ENCODE measurements around the gene CD300C.

- TF ChIP-seq ZBTB20 (tag by site-specific recombination; IDR thresholded peaks at IDR 0.05): no peak
- TF ChIP-seq, protein P1, sequence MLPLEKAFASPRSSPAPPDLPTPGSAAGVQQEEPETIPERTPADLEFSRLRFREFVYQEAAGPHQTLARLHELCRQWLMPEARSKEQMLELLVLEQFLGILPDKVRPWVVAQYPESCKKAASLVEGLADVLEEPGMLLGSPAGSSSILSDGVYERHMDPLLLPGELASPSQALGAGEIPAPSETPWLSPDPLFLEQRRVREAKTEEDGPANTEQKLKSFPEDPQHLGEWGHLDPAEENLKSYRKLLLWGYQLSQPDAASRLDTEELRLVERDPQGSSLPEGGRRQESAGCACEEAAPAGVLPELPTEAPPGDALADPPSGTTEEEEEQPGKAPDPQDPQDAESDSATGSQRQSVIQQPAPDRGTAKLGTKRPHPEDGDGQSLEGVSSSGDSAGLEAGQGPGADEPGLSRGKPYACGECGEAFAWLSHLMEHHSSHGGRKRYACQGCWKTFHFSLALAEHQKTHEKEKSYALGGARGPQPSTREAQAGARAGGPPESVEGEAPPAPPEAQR (tag by site-specific recombination; IDR thresholded peaks at IDR 0.05): no peak
- TF ChIP-seq, protein P2, sequence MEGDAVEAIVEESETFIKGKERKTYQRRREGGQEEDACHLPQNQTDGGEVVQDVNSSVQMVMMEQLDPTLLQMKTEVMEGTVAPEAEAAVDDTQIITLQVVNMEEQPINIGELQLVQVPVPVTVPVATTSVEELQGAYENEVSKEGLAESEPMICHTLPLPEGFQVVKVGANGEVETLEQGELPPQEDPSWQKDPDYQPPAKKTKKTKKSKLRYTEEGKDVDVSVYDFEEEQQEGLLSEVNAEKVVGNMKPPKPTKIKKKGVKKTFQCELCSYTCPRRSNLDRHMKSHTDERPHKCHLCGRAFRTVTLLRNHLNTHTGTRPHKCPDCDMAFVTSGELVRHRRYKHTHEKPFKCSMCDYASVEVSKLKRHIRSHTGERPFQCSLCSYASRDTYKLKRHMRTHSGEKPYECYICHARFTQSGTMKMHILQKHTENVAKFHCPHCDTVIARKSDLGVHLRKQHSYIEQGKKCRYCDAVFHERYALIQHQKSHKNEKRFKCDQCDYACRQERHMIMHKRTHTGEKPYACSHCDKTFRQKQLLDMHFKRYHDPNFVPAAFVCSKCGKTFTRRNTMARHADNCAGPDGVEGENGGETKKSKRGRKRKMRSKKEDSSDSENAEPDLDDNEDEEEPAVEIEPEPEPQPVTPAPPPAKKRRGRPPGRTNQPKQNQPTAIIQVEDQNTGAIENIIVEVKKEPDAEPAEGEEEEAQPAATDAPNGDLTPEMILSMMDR (tag by site-specific recombination; IDR thresholded peaks at IDR 0.05): no peak
- no peak for TF ChIP-seq ZNF629 (tag by site-specific recombination; IDR thresholded peaks at IDR 0.05)
- no peak for TF ChIP-seq ZNF768 (tag by site-specific recombination; IDR thresholded peaks at IDR 0.05)
- TF ChIP-seq BCL11A (tag by site-specific recombination; IDR thresholded peaks at IDR 0.05; ENCODE audit: low read depth): no peak
- TF ChIP-seq ZNF610 (tag by site-specific recombination; IDR thresholded peaks at IDR 0.05; ENCODE audit: borderline replicate concordance): no peak
- TF ChIP-seq, protein P3, sequence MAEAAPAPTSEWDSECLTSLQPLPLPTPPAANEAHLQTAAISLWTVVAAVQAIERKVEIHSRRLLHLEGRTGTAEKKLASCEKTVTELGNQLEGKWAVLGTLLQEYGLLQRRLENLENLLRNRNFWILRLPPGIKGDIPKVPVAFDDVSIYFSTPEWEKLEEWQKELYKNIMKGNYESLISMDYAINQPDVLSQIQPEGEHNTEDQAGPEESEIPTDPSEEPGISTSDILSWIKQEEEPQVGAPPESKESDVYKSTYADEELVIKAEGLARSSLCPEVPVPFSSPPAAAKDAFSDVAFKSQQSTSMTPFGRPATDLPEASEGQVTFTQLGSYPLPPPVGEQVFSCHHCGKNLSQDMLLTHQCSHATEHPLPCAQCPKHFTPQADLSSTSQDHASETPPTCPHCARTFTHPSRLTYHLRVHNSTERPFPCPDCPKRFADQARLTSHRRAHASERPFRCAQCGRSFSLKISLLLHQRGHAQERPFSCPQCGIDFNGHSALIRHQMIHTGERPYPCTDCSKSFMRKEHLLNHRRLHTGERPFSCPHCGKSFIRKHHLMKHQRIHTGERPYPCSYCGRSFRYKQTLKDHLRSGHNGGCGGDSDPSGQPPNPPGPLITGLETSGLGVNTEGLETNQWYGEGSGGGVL (tag by site-specific recombination; IDR thresholded peaks at IDR 0.05): no peak
- no peak for TF ChIP-seq ZNF362 (tag by site-specific recombination; IDR thresholded peaks at IDR 0.05)
- no peak for TF ChIP-seq REST (tag by site-specific recombination; IDR thresholded peaks at IDR 0.05)
- TF ChIP-seq ZNF660 (tag by site-specific recombination; IDR thresholded peaks at IDR 0.05): no peak
- no peak for TF ChIP-seq ZNF391 (tag by site-specific recombination; IDR thresholded peaks at IDR 0.05; ENCODE audit: borderline replicate concordance, low read depth)
These were observed 1.3 kb upstream of the CD300C start for GRCh38 chr17:74547264-74547663.
